Myocyte (in vitro differentiated cells): ENCODE results near the gene PALM. TPM values are rescaled to one million over a fixed set of nuclear protein-coding genes. Genes with fewer than 3 reads are reported as not detected.
A peak's percentile ranks its signal among the peaks of the same experiment; 100 is the strongest.
"Not testable (repeated sequence)": the region's sequence is repeated elsewhere in the genome, so short reads cannot be mapped to it uniquely, and the experiment has no call there.

Experiments used
- DNase-seq: peaks from one replicate; pipeline ENCODE4 v3.0.0-alpha.2; 2012; ENCODE audit warnings: low read depth
- polyA plus RNA-seq: library from polyadenylated mRNA; unstranded; fragments of >200 nt; gene quantifications from one replicate; pipeline ENCODE4 v1.2.1, GENCODE V29; 2012; ENCODE audit warnings: missing spikeins
- total RNA-seq: library from RNA; depleted of rRNA; stranded (reverse); fragments of >200 nt; gene quantifications from 2 replicates; pipeline ENCODE4 v1.2.3, GENCODE V29; 2014

PALM gene
- total RNA-seq, result 4.8 and 7.8 TPM in 2 replicates
- 90.6 TPM for polyA plus RNA-seq

DNA sequence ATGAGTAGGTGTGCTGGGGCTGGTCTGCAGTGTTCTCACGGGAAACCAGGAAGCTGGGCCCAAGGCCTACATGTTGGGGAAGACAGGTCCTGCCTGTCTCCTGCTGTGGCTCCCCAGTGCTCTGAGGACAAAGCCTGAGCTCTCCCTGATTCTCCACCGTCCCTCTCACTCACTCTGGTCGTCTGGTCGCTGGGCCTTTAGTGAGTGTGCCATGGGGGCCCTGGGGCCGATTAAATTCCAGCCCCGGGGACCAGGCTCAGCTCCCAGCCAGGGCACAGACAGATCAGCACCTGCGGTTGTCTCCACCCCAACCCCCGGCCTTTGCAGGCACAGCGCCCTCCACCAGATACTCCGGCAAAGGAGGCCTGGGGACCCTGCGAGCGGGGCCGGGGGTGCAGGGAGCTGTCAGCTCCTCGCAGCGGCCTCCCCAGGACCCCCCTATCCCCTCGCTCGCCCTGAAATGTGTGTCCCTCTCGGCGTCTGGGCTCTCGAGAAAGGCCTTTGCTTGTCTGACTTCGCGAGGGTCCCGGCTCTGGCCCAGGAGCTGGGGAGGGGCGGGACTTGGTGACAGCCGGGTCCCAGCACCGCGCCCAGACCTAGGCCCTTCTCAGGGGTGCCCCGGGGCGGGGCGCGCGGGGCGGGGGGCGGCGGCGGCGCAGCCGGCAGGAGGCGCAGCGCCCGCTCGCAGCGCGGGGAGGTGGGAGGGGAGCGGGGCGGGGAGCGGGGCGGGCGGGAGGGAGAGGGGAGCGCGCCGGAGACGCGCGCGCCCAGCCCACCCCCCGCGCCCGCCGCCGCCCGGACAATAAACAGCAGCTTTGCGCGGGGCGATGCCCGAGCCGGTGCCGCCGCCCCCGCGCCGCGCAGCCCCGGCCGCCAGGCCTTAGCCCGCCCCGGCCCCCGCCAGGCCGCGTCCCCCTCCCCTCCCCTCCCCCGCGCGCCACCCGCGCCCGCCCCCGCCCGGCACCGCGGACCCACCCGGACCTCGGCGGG is at the start of gene PALM:
Gene PALM (plus strand): TSS at position 782 of the 990 bp plus-strand sequence. CDS start 212 bp downstream, outside the sequence.
- no peak for DNase-seq

GRCh38 chr19:660793-661426 is 47.8 kb upstream of the PALM start:
- DNase-seq, result peak; percentile 40

DNA sequence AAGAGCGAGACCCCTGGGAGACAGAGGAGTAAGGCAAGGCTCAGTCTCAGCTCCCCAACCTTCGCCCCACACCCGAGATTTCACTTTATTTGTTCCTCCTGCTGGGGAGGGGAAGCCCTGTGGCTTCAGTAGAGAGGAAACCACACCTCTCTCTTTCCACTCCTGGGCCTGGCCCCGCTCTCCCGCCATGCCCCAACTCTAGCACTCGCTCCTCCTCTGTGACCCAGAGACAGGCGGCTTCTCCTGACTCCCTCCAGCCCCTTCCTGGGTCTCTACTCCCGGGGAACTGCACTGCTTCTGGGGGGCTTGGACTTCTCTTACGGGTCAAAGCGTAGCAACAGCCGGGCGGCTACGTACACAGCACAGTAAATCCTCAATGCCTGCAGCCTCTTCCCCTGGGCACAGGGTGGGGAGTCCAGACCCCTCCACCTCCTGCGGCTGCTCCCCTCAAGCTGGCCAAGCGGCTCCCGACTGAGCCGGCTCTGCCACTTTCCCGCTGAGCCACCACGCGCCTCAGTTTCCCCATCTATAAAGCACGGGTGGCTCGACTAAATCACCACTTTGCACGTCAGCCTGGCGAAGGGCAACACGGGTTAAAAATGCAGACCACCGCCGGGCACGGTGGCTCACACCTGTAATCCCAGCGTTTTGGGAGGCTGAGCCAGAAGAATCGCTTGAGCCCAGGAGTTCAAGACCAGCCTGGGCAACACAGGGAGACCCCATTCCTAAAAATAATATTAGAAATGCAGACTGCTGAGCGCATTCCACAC is 47.1 kb upstream of the PALM start:
- DNase-seq, result peak; percentile 23

- DNase-seq, result peak; percentile 12
Measured at GRCh38 chr19:662207-662961, 46.4 kb upstream of the PALM start.

GRCh38 chr19:662962-663681 is 45.6 kb upstream of the PALM start, which contains the start of gene RNF126:
Gene RNF126, minus strand, starts transcription at chr19:663214. Its CDS starts 93 bp downstream, at chr19:663121.
- peak; percentile 92 for DNase-seq

- DNase-seq, result no peak
Measured at GRCh38 chr19:663682-664117, 45.0 kb upstream of the PALM start.

DNA sequence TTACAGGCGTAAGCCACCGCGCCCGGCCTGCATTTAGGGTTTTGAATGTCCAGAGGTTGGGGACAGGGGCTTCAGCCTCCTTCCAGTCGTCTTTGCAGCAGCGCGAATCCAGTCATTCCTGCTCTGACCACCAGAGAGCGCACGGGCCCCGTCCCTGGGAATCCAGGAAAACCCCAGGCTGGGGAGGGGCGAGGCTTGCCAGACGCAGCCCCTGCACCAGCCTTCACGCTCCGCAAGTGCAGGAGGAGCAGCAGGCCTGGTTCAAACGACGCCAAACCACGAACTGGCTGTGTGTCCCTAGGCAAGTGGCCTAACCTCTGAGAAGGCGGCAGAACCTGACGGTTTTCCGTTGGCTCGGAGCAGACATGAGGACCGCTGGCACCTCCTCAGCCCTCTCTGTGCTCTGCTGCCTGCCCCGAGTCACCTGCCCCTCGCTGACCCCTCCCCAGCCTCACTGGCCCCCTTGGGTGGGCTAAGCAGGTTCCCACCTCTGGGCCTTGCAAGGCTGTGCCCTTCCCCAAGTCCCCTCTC is 43.8 kb upstream of the PALM start:
- peak; percentile 77 for DNase-seq

GRCh38 chr19:666985-667573 is 41.7 kb upstream of the PALM start:
- DNase-seq, result not testable (repeated sequence)

DNA sequence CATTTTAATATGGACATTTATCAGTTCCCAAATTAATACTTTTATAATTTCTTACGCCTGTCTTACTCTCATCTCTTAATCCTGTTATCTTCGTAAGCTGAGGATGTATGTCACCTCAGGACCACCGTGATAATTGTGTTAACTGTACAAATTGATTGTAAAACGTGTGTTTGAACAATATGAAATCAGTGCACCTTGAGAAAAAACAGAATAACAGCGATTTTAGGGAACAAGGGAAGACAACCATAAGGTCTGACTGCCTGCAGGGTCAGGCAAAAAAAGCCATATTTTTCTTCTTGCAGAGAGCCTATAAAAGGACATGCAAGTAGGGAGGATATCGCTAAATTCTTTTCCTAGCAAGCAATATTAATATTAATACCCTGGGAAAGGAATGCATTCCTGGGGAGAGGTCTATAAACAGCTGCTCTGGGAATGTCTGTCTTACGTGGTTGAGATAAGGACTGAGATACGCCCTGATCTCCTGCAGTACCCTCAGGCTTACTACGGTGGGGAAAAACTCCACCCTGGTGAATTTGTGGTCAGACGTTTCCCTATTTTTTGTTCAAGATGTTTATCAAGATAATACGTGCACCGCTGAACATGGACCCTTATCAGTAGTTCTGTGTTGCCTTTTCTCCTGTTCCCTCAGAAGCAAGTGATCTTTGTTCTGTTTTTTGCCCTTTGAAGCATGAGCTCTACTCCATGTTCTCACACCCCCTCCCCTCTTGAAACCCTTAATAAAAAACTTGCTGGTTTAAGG is 39.9 kb upstream of the PALM start:
- DNase-seq, result peak; percentile 23

DNA sequence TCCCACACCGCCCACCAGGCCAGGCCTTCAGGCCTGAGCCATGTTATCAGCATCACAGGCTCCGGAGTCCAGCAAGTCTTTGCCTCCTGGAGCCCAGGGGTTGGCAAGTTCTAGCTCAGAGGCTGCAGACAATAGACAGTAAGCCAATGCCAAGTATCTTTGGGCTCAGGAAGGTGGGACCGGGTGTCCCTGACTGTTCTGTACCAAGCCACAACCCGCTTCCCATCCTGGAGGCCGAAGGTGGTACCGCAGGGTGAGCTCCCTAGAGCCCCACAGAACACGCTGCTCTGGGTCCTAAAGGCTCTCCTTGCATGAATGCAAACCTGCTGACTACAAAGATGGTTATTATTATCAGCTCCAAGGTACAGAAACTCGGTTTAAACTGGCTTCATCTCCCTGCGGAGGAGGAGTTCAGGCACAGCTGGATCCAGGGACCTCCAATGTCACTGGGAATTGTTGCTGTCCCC is 38.1 kb upstream of the PALM start:
- no peak for DNase-seq

- DNase-seq, result no peak
Measured at GRCh38 chr19:674282-675151, 34.2 kb upstream of the PALM start.

DNA sequence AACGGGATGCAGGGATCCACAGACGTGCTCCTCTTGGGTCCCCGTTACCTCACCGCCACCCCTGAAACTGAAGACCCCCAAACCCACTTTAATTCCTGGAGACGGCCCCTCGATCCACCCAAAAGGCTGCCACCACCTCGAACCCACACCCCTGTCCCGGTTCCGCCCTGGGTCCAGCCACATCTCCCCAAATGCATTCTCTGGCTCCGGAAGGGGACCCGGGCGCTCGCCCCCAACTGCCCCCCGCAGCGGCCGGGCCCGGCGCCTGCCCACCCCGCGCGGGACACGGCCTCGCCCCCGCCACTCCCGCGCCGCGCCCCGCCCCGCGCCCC is 32.8 kb upstream of the PALM start:
- DNase-seq, result no peak

- DNase-seq, result peak; percentile 37
Measured at GRCh38 chr19:676339-677105, 32.2 kb upstream of the PALM start, which contains the start of gene FSTL3. Gene FSTL3, plus strand, starts transcription at chr19:676392. Its CDS starts 32 bp downstream, at chr19:676424.

DNA sequence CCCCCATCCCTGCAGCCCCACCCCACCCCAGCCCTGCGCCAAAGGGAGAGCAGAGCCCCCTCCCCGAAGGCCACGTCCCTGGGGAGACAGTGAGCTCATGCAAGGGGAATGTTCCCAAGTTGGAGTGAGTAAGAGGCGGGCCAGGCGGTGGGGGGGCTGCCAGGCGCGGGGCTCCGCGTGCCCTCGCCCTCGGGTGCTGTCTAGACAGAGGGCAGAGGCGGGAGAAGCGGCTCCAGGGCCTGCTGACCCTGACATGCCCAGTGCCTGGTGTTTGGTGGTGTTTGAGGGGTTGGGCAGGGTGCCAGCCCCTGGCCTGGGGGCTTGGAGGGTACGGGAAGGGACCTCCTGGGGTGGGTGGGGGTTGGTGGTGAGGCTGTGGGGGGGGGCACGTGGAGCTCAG is 31.5 kb upstream of the PALM start:
- DNase-seq, result peak; percentile 81

DNA sequence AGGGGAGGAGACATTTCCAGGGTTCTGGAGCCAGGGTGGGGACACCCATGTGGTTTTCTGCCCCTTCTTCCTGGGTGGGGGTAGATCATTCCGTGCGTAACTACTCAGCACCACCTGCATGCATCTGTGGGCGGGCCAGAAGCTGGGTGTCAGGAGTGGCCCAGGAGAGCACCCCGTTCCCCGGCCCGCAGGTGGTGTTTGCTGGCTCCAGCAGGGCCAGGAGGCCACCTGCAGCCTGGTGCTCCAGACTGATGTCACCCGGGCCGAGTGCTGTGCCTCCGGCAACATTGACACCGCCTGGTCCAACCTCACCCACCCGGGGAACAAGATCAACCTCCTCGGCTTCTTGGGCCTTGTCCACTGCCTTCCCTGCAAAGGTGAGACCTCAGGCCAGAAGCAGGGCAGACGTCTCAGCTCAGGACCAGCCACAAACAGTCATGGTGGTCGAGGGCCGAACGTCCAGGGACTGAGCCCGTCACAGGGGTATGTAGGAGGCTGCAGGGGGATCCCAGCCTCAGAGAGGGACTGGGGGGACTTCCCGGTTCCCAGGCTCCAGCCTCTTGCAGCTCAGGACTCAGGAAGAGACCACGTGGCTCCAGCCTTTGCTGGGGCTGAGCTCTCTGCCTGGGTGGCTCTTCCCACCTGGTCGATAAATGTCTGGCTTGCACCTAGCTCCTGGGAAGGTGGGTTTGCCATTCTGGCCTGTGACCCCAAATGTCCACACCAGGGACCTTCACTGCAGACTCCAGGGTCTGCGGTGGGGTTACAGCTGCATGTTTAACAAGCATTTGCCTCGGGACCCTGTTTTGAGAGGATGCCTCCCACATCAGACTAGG is 30.9 kb upstream of the PALM start:
- DNase-seq, result no peak
